Gastrocnemius medialis (tissue), 4 donors: ENCODE measurements around the gene NUTM2A.
"Not testable (repeated sequence)": the region's sequence is repeated elsewhere in the genome, so short reads cannot be mapped to it uniquely, and the experiment has no call there.

Experiments
- CTCF ChIP-seq, 5 experiments: fragments of 450-650 bp in 3 of 5; fragments of 200-600 bp in 2 of 5; sonication (generic) in 2 of 5; IDR thresholded peaks in 4 of 5; conservative IDR thresholded peaks in 1 of 5; 1 replicate in 4 of 5; 2 replicates in 1 of 5; pipeline ENCODE4 v1.5.1; 2016 to 2019; ENCODE audit warnings: antibody characterized with exemption in 5 of 5, mild to moderate bottlenecking in 3 of 5, moderate library complexity in 3 of 5
- POLR2A ChIP-seq, 2 donors: fragments of 450-650 bp; IDR thresholded peaks; one replicate each; pipeline ENCODE4 v1.6.1; 2017; ENCODE audit warnings: antibody characterized with exemption in 2 of 2, mild to moderate bottlenecking in 2 of 2, moderate library complexity in 2 of 2

GRCh38 chr10:87219370-87219769, 5.9 kb upstream of the NUTM2A start:
- TF ChIP-seq CTCF (IDR thresholded peaks at IDR 0.05 in 4 of 5, conservative IDR thresholded peaks at IDR 0.05 in 1 of 5); POLR2A (IDR thresholded peaks at IDR 0.05): not testable (repeated sequence)
